GM19324 (cell line): ENCODE results near the gene ATAD1.
"Not testable (repeated sequence)": the region's sequence is repeated elsewhere in the genome, so short reads cannot be mapped to it uniquely, and the experiment has no call there.

Experiments used
- ATAC-seq: cut with Tn5 transposase; IDR thresholded peaks from one replicate; pipeline ENCODE4 v1.9.1; 2021; ENCODE audit warnings: mild to moderate bottlenecking, moderate library complexity; ENCODE audit not compliant: unreplicated experiment, low FRiP score

The ATAD1 gene

DNA sequence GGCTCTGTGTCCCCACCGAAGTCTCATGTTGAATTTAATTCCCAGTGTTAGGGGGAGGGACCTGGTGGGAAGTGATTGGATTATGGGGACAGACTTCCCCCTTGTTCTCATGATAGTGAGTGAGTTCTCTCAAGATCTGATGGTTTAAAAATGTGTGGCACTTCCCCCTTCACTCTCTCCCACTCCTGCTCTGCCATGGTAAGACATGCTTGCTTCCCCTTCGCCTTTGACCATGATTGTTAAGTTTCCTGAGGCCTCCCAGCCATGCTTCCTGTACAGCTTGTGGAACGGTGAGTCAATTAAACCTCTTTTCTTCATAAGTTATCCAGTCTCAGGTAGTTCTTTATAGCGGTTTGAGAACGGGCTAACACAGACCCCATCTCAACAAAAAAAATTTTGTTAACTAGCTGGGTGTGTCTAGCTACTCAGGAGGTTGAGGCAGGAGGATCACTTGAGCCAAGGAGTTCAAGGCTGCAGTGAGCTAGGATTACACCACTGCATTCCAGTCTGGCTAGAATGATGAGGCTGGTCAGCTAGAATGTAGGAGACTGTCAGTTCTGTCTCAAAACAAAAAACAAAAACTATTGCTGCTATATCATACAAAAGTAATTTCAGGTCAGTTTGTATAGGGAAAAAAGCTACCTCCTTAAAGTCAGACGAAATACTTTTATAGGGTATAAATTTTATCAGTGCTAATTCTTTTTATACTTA, 57.7 kb downstream of the ATAD1 start:
- no peak for ATAC-seq

DNA sequence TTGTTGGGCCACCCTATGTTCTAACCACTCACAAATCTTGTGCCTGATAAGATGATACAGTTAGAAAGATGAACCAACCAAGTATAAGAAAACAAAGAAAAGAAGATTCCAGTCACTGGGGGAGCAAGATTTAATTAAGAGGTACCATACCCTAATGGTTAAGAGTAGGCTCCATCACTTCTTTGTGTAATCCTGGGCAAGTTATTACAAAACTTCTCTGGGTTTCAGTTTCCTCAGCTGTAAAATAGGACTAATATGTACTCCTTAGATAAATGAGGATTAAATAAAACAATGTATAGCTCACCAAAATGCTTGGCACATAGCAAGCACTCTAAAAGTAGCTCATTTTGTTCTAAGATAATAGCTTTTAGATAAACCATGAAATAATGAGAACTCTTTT, 58.5 kb downstream of the ATAD1 start:
- ATAC-seq: no peak

GRCh38 chr10:87757685-87758084, 60.3 kb downstream of the ATAD1 start:
- no peak for ATAC-seq

DNA sequence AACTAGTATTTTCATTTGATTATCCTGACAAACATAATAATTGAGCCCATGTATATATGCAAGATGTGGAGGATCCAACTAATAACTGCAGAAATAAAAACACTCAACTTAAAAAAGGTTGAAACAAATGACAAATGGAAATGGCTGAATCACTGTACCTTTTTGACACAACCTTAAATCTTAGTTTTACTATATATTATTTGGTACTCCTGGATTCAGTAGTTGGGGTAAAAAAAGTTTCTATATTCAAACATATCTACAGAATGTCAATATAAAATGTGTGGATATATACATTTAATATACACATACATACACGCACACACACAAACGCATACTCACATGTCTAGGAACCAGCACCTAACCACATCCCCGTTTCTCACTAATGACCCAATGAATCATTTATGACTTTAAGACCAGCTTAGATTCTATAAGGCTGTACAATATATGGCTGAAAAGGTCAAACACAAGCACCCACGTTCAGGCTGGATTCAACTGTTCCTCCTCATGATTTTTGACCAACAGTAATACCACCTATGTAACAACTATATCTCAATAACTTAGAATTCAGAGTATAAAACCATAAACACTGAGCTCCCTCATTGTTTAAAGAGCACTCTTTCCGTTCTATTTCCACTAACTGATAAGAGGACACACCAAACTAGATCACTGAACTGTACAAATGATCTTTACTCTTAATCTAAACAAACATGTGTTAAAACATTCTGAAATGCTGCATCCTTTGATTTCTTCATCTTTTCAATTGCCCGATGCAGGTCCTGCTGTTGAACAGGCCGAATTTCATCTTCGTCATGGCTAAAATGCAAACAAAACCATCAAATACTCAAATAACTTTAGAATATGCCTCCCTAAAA, 63.8 kb downstream of the ATAD1 start:
- no peak for ATAC-seq

GRCh38 chr10:87752566-87752965, 65.5 kb downstream of the ATAD1 start:
- no peak for ATAC-seq

- ATAC-seq: no peak
Observed at GRCh38 chr10:87751274-87751673, 66.8 kb downstream of the ATAD1 start.

GRCh38 chr10:87750817-87751216, 67.2 kb downstream of the ATAD1 start:
- ATAC-seq: peak; percentile 55

- no peak for ATAC-seq
Observed at GRCh38 chr10:87750001-87750671, 67.9 kb downstream of the ATAD1 start.

GRCh38 chr10:87748244-87748643, 69.8 kb downstream of the ATAD1 start:
- ATAC-seq: not testable (repeated sequence)

DNA sequence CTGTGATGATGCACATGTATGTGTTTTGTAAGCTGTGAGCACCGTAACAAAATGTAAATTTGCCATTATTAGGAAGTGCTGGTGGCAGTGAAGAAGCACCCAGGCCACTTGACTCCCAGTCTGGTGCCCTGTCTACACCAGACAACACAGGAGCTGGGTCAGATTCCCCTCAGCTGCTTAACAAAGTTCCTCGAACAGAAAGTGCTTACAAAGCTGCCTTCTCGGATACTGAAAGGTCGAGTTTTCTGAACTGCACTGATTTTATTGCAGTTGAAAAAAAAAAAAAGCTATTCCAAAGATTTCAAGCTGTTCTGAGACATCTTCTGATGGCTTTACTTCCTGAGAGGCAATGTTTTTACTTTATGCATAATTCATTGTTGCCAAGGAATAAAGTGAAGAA, 71.1 kb downstream of the ATAD1 start:
- ATAC-seq: no peak

DNA sequence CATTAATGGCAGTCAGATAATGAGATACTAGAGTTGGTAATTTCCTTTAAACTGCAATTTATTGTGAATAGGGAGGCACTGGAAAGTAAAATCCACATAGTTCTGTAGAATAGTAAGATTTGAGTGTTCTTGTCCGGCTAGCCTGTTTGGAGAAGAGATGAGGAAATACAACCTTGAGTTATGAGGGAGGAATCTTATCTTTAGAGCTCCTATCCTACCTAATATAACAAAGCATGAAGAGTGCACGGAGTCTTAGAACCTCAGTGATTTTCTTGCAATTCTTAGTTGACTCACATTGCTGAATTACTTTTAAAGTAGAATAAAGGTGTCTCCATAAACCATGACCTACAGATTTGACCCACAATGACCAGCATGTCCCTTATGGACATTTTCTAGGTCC, 73.4 kb downstream of the ATAD1 start:
- no peak for ATAC-seq

- ATAC-seq: not testable (repeated sequence)
Observed at GRCh38 chr10:87742992-87743610, 74.9 kb downstream of the ATAD1 start.

- ATAC-seq: no peak
Observed at GRCh38 chr10:87740254-87740655, 77.8 kb downstream of the ATAD1 start.

GRCh38 chr10:87739703-87740102, 78.3 kb downstream of the ATAD1 start:
- no peak for ATAC-seq

GRCh38 chr10:87738253-87738652, 79.8 kb downstream of the ATAD1 start:
- ATAC-seq: not testable (repeated sequence)

DNA sequence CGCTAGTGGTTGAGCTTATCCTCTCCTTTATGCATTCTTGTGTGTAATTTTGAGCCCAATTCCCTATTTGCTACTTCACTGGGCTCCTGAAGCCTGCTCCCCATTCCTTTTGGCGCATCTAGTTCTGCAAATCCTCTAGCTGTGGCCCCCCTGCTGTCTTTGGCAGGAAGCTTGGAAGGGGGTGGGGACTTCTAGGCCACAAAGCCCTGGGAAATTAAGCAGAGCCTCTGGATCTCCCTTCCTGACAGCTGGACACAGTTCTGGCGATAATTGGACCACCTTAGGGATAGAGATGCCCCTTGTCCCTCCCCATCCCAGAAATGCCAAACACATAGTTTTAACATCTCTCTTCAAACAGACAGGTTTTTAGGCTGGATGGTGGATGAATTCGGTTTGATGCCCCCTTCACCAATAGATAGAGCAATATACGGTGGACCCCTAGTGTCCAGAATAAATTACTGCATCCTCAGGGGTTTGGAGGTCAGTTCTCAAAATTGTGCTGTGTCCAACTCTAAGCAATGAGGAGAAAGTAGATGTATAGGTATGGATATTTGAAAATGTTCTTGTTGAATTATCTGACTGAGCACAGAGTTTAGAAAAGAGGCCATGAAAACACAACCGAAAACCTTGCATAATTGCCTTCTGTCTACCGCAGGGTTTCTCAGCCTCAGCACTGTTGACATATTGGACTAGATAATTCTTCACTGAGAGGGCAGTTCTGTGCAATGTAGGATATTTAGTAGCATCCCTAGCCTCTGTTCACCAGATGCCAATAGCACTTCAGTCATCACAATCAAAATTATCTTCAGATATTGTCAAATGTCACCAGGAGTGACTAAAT, 82.8 kb downstream of the ATAD1 start:
- no peak for ATAC-seq

DNA sequence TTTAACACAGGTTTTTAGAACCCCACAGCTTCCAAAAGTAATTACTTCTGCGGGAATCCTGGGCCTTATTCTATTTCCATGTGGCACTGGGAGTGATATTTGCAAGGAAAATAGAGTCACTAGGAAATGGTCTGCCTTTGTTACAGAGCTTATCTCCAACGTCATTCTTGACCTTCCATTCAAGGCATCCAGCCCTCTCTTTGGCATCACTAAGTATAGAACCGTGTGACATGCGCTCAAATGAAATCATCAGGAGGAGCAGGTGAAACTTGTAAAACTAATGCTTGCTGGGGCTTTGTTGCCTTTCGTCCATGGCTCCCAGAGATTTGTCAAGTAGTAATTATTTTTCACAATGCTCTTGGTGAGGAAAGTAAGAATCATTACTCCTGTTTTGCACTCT, 84.9 kb downstream of the ATAD1 start:
- no peak for ATAC-seq

- no peak for ATAC-seq
Observed at GRCh38 chr10:87729940-87730339, 88.1 kb downstream of the ATAD1 start.

DNA sequence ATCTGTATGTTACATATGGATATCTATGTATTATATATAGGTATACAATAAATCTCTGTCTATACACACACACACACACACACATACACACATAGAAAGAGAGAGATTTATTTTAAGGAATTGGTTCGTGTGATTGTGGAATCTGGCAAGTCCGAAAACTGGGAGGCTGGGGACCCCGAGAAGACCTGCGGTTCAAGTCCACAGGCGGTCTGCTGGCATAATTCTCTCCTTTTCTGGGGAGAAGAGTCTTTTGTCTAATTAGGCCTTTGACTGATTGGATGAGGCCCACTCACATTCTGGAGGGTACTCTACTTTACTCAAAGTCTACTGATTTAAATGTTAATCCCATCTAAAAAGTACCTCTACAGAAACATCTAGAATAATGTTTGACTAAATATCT, 93.2 kb downstream of the ATAD1 start:
- no peak for ATAC-seq

GRCh38 chr10:87723500-87723899, 94.5 kb downstream of the ATAD1 start:
- no peak for ATAC-seq
